GM12878 (cell line): ENCODE results near the gene CLASRP. TPM values are rescaled to one million over a fixed set of nuclear protein-coding genes. Genes with fewer than 3 reads are reported as not detected.
A peak's percentile ranks its signal among the peaks of the same experiment; 100 is the strongest.

ENCODE experiments used
- ATAC-seq: fragments of 200-7000 bp; cut with Tn5 transposase; 3 replicates; pipeline ENCODE4 v1.9.1; 2020; ENCODE audit warnings: mild to moderate bottlenecking, moderate library complexity
- BruUV-seq: library from RNA; stranded (reverse); fragments of 400-500 nt; replicated peaks from 2 replicates; lab custom pipeline; 2021; lab: Mats Ljungman, UMichigan
- CTCF ChIA-PET: fragments of 300-600 bp; sonication (Branson Sonifier 250); formaldehyde crosslinking; extraction: SDS; loops from one replicate; lab custom pipeline; 2021; ENCODE audit warnings: inconsistent platforms; lab: Yijun Ruan, JAX
- POLR2A ChIA-PET: fragments of 350-600 bp; formaldehyde crosslinking; extraction: SDS; loops from one replicate; lab custom pipeline; 2021; ENCODE audit warnings: inconsistent platforms; lab: Charles Lee
- RAD21 ChIA-PET: fragments of 300-600 bp; sonication (Branson Sonifier 250); formaldehyde crosslinking; loops from one replicate; lab custom pipeline; 2023; ENCODE audit warnings: antibody characterized with exemption; ENCODE audit not compliant: unreplicated experiment; lab: Charles Lee
- SMC1A ChIA-PET: fragments of 300-600 bp; sonication (Branson Sonifier 250); formaldehyde crosslinking; loops from one replicate; lab custom pipeline; 2023; ENCODE audit not compliant: unreplicated experiment, uncharacterized antibody; lab: Charles Lee
- DNase-seq: peaks from one replicate; pipeline ENCODE4 v3.0.0-alpha.2; 2011; ENCODE audit warnings: low read depth, low spot score
- FAIRE-seq: peaks from 3 replicates; lab custom pipeline; 2011; peaks lifted over from hg19 to GRCh38; lab: Jason Lieb, UNC
- H2AFZ ChIP-seq: 2 replicates; pipeline ENCODE4 v1.6.0; 2011; ENCODE audit warnings: low read depth, low read length, control low read depth; ENCODE audit not compliant: control insufficient read depth
- H3K27ac ChIP-seq: 2 replicates; pipeline ENCODE4 v1.5.1; 2011; ENCODE audit warnings: control low read depth; ENCODE audit not compliant: control insufficient read depth, insufficient read depth
- H3K27me3 ChIP-seq, 2 experiments: replicated peaks in 1 of 2; 2 replicates each; pipeline versions ENCODE4 v1.6.0 to v1.6.1; 2011; ENCODE audit warnings: low read length in 1 of 2; ENCODE audit not compliant: control insufficient read depth in 2 of 2, insufficient read depth in 2 of 2
- H3K36me3 ChIP-seq, 2 experiments: 2 replicates each; pipeline ENCODE4 v1.5.1; 2011; ENCODE audit warnings: low read length in 1 of 2; ENCODE audit not compliant: control insufficient read depth in 2 of 2, insufficient read depth in 2 of 2
- H3K4me1 ChIP-seq: 2 replicates; pipeline ENCODE4 v1.6.1; 2011; ENCODE audit warnings: mild to moderate bottlenecking, low read length, moderate library complexity, mixed read lengths; ENCODE audit not compliant: control insufficient read depth, insufficient read depth
- H3K4me2 ChIP-seq: 2 replicates; pipeline ENCODE4 v1.6.0; 2011; ENCODE audit warnings: control low read depth; ENCODE audit not compliant: control insufficient read depth, insufficient read depth
- H3K4me3 ChIP-seq: fragments of 200-600 bp; sonication (generic); 2 replicates; pipeline ENCODE4 v1.5.1; 2016
- H3K79me2 ChIP-seq: 2 replicates; pipeline ENCODE4 v1.6.0; 2011; ENCODE audit warnings: low read length; ENCODE audit not compliant: control insufficient read depth, insufficient read depth
- H3K9ac ChIP-seq: 2 replicates; pipeline ENCODE4 v1.8.0; 2011; ENCODE audit warnings: low read length, control low read depth, mixed read lengths; ENCODE audit not compliant: control insufficient read depth, insufficient read depth
- H3K9me3 ChIP-seq: replicated peaks from 3 replicates; pipeline ENCODE4 v1.5.1; 2011; ENCODE audit warnings: mild to moderate bottlenecking, low read length; ENCODE audit not compliant: control insufficient read depth, insufficient read depth
- H4K20me1 ChIP-seq: 2 replicates; pipeline ENCODE4 v1.6.0; 2011; ENCODE audit not compliant: control insufficient read depth, insufficient read depth
- EGR1 ChIP-seq, 2 experiments: IDR thresholded peaks; 1 replicate in 1 of 2; 2 replicates in 1 of 2; pipeline ENCODE4 v1.6.1; 2011 to 2012; ENCODE audit warnings: low read depth in 2 of 2, low read length in 2 of 2, borderline replicate concordance in 1 of 2, mild to moderate bottlenecking in 1 of 2, moderate library complexity in 1 of 2
- EP300 ChIP-seq, 2 experiments: fragments of 150-350 bp in 1 of 2; IDR thresholded peaks; 2 replicates each; pipeline ENCODE4 v1.6.1; 2011 to 2012; ENCODE audit warnings: low read depth in 2 of 2, low read length in 2 of 2, borderline replicate concordance in 1 of 2, improper control_type of control experiment in 1 of 2, inconsistent platforms in 1 of 2; ENCODE audit not compliant: control insufficient read depth in 1 of 2
- FOXM1 ChIP-seq: IDR thresholded peaks from 2 replicates; pipeline ENCODE4 v1.6.1; 2012; ENCODE audit warnings: low read depth, mild to moderate bottlenecking, inconsistent platforms, low read length, moderate library complexity
- GATAD2B ChIP-seq: fragments of 450-650 bp; conservative IDR thresholded peaks from 2 replicates; pipeline ENCODE4 v1.6.1; 2017; ENCODE audit warnings: low read depth, mild to moderate bottlenecking, moderate library complexity
- HDGF ChIP-seq: fragments of 450-650 bp; IDR thresholded peaks from 2 replicates; pipeline ENCODE4 v1.6.1; 2016; ENCODE audit warnings: antibody characterized with exemption
- JUND ChIP-seq: IDR thresholded peaks from 2 replicates; pipeline ENCODE4 v1.6.1; 2012; ENCODE audit warnings: low read depth, mild to moderate bottlenecking, low read length, improper control_type of control experiment, moderate library complexity
- KDM1A ChIP-seq: fragments of 200-600 bp; sonication (generic); IDR thresholded peaks from 2 replicates; pipeline ENCODE4 v1.6.1; 2016; ENCODE audit warnings: borderline replicate concordance
- MEF2B ChIP-seq: fragments of 450-650 bp; IDR thresholded peaks from 2 replicates; pipeline ENCODE4 v1.6.1; 2018; ENCODE audit warnings: mild to moderate bottlenecking, moderate library complexity; ENCODE audit not compliant: partially characterized antibody, poor library complexity, severe bottlenecking
- NFYA ChIP-seq: IDR thresholded peaks from 2 replicates; pipeline ENCODE4 v1.6.1; 2011; ENCODE audit warnings: low read depth, mild to moderate bottlenecking, low read length, improper control_type of control experiment, borderline replicate concordance
- POLR2A ChIP-seq: IDR thresholded peaks from 2 replicates; pipeline ENCODE4 v1.6.1; 2011; ENCODE audit warnings: low read depth, mild to moderate bottlenecking, low read length
- RELA ChIP-seq: fragments of 450-650 bp; IDR thresholded peaks from 2 replicates; pipeline ENCODE4 v1.8.0; 2014; ENCODE audit warnings: borderline replicate concordance; ENCODE audit not compliant: partially characterized antibody
- SMAD1 ChIP-seq: fragments of 450-650 bp; IDR thresholded peaks from 2 replicates; pipeline ENCODE4 v1.6.1; 2018; ENCODE audit warnings: mild to moderate bottlenecking, low read depth; ENCODE audit not compliant: partially characterized antibody
- SMARCA5 ChIP-seq: fragments of 450-650 bp; IDR thresholded peaks from 2 replicates; pipeline ENCODE4 v1.6.1; 2017; ENCODE audit warnings: mild to moderate bottlenecking
- WGBS: methylation state at CpG from one replicate; pipeline ENCODE4 v1.1.6; 2016; ENCODE audit warnings: low lambda C conversion rate; ENCODE audit not compliant: insufficient replicate concordance, insufficient coverage; ENCODE audit errors: missing lambda C conversion rate; 5-methylcytosine and 5-hydroxymethylcytosine counted together
- in situ Hi-C: fragments of 300-500 bp; cut with MboI; formaldehyde crosslinking; loops from 9 replicates; pipeline ENCODE4 v1.14.3; 2018; ENCODE audit warnings: mixed read lengths
- intact Hi-C: fragments of 100-400 bp; cut with micrococcal nuclease; formaldehyde crosslinking; loops from one replicate; pipeline ENCODE4 v1.14.2; 2022; ENCODE audit not compliant: unreplicated experiment
- polyA plus RNA-seq, 11 experiments: library from polyadenylated mRNA; depleted of rRNA in 4 of 11; unstranded in 6 of 11; stranded (reverse) in 5 of 11; fragments of >200 nt; fragmentation: Nextera tagmentation in 4 of 11; fragmentation: Illumina TruSeq in 1 of 11; extraction: Ambion mirVana in 4 of 11; extraction: Trizol in 1 of 11; gene quantifications; 1 replicate in 1 of 11; 2 replicates in 10 of 11; pipeline versions ENCODE4 v1.2.1 to v1.2.3, GENCODE V29; 2011 to 2016; ENCODE audit warnings: inconsistent platforms in 2 of 11, missing spikeins in 2 of 11, low read depth in 1 of 11
- total RNA-seq, 4 experiments: library from RNA; depleted of rRNA in 3 of 4; stranded (reverse); fragments of >200 nt in 3 of 4; fragmentation: Illumina TruSeq in 1 of 4; extraction: Trizol in 1 of 4; gene quantifications; 2 replicates each; pipeline versions ENCODE4 v1.2.1 to v1.2.3, GENCODE V29; 2013 to 2021
- TF ChIP-seq, protein P1 (sequence below): fragments of 450-650 bp; IDR thresholded peaks from 2 replicates; pipeline ENCODE4 v1.6.1; 2018; ENCODE audit warnings: mild to moderate bottlenecking, low read depth, moderate library complexity; ENCODE audit not compliant: partially characterized antibody
- TF ChIP-seq, protein P2 (sequence below): fragments of 450-650 bp; IDR thresholded peaks from 2 replicates; pipeline ENCODE4 v1.6.1; 2016; ENCODE audit warnings: mild to moderate bottlenecking, moderate library complexity, borderline replicate concordance

CLASRP gene
- total and polyA plus RNA-seq, 10 of the 15 experiments (the other 5 are each of a cell fraction or from before 2014, with no cell fraction given) = 0.68 to 75.8 (median 30.2) TPM

DNA sequence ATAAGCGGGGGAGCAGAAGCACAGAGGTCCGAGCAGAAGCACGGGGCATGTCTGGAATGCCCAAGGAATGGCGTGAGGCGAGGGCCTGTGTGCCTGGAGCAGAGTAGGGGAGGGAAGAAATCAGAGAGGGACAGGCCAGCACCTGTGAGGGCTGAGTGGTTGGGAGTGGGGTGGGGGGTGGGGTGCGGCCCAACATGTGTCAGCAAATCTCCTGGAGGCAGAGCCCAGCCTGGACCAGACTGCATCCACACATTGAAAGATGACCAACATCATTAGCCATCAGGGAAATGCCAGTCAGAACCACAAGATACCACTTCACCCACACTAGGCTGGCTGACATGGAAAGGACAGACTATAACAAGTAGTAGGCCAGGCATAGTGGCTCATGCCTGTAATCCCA, 11.2 kb downstream of the CLASRP start (continued):
- no peak for TF ChIP-seq EGR1 (IDR thresholded peaks at IDR 0.05; ENCODE audit: borderline replicate concordance in 1 of 2, low read depth in 2 of 2, low read length in 2 of 2)
- no peak for TF ChIP-seq SMARCA5
- no peak for TF ChIP-seq POLR2A
- TF ChIP-seq JUND = no peak
- TF ChIP-seq EP300 (IDR thresholded peaks at IDR 0.05; ENCODE audit: borderline replicate concordance in 1 of 2, control insufficient read depth in 1 of 2, low read depth in 2 of 2, low read length in 2 of 2) = no peak
- no peak for TF ChIP-seq SMAD1
- no peak for TF ChIP-seq FOXM1
- no peak for TF ChIP-seq NFYA

DNA sequence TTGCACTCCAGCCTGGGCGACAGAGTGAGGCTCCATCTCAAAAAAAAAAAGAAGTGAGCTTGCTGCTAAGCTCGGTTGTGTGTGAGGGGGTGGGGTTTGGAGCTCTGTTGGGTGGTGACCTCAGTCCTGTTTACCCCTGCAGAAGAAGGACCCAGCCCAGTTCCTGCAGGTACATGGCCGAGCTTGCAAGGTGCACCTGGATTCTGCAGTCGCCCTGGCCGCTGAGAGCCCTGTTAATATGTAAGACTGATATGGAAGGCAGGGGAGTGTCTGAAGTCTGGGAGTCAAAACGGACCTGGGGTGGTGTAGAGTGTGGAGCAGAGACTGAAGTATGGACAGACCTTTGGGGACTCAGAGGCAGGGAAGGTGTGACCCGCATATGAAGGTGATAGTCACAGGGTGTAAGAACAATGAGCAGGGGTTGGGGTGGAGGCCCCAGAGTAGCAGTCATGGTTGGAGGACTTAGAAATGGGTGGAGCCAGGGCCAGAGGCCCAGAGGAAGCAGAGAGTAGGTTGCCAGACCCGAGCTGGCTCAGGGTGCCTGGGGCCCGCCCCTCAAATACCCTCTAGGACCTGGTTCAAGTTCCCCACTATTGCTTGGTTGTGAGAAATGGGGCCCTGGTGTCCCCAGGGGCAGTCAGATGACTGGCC, 13.2 kb downstream of the CLASRP start:
- peak; percentile 79 for ATAC-seq
- Histone ChIP-seq H3K9ac (no peak overlapping the region), H3K4me2 (peak overlapping the region; percentile 53), H2AFZ (no peak overlapping the region), H4K20me1 (no peaks in the 10 kb centered on the region; the same call in 1 of the 2 replicates), H3K79me2 (peaks cover 26% of the 10 kb centered on the region), H3K4me3 (no peak overlapping the region), H3K9me3 (no peaks in the 10 kb centered on the region), H3K27me3 (no peaks in the 10 kb centered on the region), H3K36me3 (peaks cover 20 to 26% of the 10 kb centered on the region in 2 experiments; a peak in 3 of 4 replicates), H3K4me1 (peaks cover 25% of the 10 kb centered on the region), H3K27ac (peak overlapping the region; percentile 61; the same call in 1 of the 2 replicates)
- CTCF ChIA-PET = interaction anchor here (0.8 to 2.1 kb wide), 9 partner anchors 10 to 148 kb away, joined by 3 to 8 read pairs (median 3); partner anchors contain the start of gene CLASRP
- no TSS peak for BruUV-seq
- intact Hi-C loops (no loop called here), in situ Hi-C loops (no loop called here)
- POLR2A ChIA-PET = interaction anchor here (0.6 to 1.4 kb wide), 3 partner anchors 9 to 126 kb away, joined by 3 to 10 read pairs (median 4); partner anchors contain the start of genes BLOC1S3 and TRAPPC6A
- FAIRE-seq = no peak
- no peak for DNase-seq
- RAD21 ChIA-PET = interaction anchor here (0.9 to 1.5 kb wide), 5 partner anchors 13 to 73 kb away, joined by 3 to 9 read pairs (median 3); partner anchors contain the start of gene CLASRP
- SMC1A ChIA-PET = interaction anchor here (1.0 to 2.2 kb wide), 6 partner anchors 10 to 63 kb away, joined by 3 to 7 read pairs (median 4); partner anchors contain the start of gene CLASRP
- WGBS = 16% methylated on average over 9 of the region's 9 CpGs
- TF ChIP-seq, protein P1, sequence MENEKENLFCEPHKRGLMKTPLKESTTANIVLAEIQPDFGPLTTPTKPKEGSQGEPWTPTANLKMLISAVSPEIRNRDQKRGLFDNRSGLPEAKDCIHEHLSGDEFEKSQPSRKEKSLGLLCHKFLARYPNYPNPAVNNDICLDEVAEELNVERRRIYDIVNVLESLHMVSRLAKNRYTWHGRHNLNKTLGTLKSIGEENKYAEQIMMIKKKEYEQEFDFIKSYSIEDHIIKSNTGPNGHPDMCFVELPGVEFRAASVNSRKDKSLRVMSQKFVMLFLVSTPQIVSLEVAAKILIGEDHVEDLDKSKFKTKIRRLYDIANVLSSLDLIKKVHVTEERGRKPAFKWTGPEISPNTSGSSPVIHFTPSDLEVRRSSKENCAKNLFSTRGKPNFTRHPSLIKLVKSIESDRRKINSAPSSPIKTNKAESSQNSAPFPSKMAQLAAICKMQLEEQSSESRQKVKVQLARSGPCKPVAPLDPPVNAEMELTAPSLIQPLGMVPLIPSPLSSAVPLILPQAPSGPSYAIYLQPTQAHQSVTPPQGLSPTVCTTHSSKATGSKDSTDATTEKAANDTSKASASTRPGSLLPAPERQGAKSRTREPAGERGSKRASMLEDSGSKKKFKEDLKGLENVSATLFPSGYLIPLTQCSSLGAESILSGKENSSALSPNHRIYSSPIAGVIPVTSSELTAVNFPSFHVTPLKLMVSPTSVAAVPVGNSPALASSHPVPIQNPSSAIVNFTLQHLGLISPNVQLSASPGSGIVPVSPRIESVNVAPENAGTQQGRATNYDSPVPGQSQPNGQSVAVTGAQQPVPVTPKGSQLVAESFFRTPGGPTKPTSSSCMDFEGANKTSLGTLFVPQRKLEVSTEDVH = no peak
- TF ChIP-seq HDGF (peak; percentile 62; the same call in 1 of the 2 replicates), MEF2B (peak; percentile 71), GATAD2B (no peak), KDM1A (no peak), RELA (no peak), POLR2A (peak; percentile 22; the same call in 1 of the 2 replicates)
- TF ChIP-seq, protein P2, sequence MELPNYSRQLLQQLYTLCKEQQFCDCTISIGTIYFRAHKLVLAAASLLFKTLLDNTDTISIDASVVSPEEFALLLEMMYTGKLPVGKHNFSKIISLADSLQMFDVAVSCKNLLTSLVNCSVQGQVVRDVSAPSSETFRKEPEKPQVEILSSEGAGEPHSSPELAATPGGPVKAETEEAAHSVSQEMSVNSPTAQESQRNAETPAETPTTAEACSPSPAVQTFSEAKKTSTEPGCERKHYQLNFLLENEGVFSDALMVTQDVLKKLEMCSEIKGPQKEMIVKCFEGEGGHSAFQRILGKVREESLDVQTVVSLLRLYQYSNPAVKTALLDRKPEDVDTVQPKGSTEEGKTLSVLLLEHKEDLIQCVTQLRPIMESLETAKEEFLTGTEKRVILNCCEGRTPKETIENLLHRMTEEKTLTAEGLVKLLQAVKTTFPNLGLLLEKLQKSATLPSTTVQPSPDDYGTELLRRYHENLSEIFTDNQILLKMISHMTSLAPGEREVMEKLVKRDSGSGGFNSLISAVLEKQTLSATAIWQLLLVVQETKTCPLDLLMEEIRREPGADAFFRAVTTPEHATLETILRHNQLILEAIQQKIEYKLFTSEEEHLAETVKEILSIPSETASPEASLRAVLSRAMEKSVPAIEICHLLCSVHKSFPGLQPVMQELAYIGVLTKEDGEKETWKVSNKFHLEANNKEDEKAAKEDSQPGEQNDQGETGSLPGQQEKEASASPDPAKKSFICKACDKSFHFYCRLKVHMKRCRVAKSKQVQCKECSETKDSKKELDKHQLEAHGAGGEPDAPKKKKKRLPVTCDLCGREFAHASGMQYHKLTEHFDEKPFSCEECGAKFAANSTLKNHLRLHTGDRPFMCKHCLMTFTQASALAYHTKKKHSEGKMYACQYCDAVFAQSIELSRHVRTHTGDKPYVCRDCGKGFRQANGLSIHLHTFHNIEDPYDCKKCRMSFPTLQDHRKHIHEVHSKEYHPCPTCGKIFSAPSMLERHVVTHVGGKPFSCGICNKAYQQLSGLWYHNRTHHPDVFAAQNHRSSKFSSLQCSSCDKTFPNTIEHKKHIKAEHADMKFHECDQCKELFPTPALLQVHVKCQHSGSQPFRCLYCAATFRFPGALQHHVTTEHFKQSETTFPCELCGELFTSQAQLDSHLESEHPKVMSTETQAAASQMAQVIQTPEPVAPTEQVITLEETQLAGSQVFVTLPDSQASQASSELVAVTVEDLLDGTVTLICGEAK = no peak
